Erythroblast (primary cell): ENCODE results near the gene RNU7-1.

Experiments used
- GATA1 ChIP-seq: IDR thresholded peaks from 2 replicates; pipeline ENCODE4 v1.6.1; 2011; ENCODE audit warnings: low read depth, mild to moderate bottlenecking, control low read depth, low read length, moderate library complexity
- POLR2A ChIP-seq: IDR thresholded peaks from 2 replicates; pipeline ENCODE4 v1.6.1; 2011; ENCODE audit warnings: mild to moderate bottlenecking, low read length

- TF ChIP-seq POLR2A (no peak), GATA1 (no peak)
Observed at GRCh38 chr12:6936194-6936635, 7.4 kb upstream of the RNU7-1 start.
